Spleen (tissue), 7 donors: ENCODE data around the gene SLC26A1.

Source experiments
- POLR2A ChIP-seq, 3 donors: fragments of 450-650 bp; IDR thresholded peaks; one replicate each; pipeline ENCODE4 v1.5.1; 2017; ENCODE audit warnings: antibody characterized with exemption in 3 of 3, mild to moderate bottlenecking in 1 of 3
- TF ChIP-seq, protein P1 (sequence below), 11 experiments: fragments of 200-600 bp in 7 of 11; fragments of 450-650 bp in 4 of 11; sonication (generic) in 4 of 11; IDR thresholded peaks in 8 of 11; conservative IDR thresholded peaks in 3 of 11; 1 replicate in 7 of 11; 2 replicates in 4 of 11; pipeline versions ENCODE4 v1.4.0 to v1.8.0; 2016 to 2021; ENCODE audit warnings: antibody characterized with exemption in 11 of 11, inconsistent platforms in 4 of 11, mild to moderate bottlenecking in 1 of 11
- donor health status: DM: no; HTN: no; CAD: no; lungs with moderate emphysema.
- donor health status: DM: no; HTN: no; CAD: no.
- donor health status: DM: no; HTN: no; CAD: no.

DNA sequence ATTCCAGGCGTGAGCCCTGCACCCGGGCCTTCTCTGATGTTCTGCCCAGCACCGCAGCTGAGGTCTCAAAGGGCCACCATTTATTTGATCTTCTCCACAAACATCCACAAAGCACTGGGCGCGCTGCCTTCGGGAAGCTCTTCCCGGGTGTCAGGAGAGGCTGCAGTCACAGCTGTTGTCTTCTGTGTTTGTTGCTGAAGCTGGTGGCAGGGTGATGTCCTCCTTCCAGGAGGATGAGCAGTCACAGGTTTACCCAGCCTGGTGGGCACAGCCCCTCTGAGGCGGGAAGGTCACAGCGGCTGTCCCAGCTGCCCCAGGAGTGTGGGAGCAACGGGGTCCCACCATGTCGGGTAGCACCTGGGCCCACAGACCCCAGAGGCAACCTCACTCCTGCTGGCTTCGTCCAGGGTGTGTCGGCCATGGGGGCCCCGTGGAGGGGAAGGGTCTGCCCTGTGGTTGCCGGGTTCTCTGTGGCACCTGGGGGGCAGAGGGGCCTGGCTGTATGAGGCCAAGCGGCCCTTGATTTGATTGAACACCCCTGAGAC lies 45.8 kb upstream of the SLC26A1 start:
- TF ChIP-seq, protein P1, sequence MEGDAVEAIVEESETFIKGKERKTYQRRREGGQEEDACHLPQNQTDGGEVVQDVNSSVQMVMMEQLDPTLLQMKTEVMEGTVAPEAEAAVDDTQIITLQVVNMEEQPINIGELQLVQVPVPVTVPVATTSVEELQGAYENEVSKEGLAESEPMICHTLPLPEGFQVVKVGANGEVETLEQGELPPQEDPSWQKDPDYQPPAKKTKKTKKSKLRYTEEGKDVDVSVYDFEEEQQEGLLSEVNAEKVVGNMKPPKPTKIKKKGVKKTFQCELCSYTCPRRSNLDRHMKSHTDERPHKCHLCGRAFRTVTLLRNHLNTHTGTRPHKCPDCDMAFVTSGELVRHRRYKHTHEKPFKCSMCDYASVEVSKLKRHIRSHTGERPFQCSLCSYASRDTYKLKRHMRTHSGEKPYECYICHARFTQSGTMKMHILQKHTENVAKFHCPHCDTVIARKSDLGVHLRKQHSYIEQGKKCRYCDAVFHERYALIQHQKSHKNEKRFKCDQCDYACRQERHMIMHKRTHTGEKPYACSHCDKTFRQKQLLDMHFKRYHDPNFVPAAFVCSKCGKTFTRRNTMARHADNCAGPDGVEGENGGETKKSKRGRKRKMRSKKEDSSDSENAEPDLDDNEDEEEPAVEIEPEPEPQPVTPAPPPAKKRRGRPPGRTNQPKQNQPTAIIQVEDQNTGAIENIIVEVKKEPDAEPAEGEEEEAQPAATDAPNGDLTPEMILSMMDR (IDR thresholded peaks at IDR 0.05 in 8 of 11, conservative IDR thresholded peaks at IDR 0.05 in 3 of 11): no peak
- no peak for TF ChIP-seq POLR2A (IDR thresholded peaks at IDR 0.05)
